MM.1S (cell line): ENCODE results near the gene ARHGAP23.

Source experiments
- CTCF ChIP-seq: fragments of 300-600 bp; sonication (generic); IDR thresholded peaks from 2 replicates; pipeline ENCODE4 v1.5.1; 2016; ENCODE audit warnings: antibody characterized with exemption, low read length, mixed read lengths
- EZH2 ChIP-seq: fragments of 300-600 bp; sonication (generic); optimal IDR thresholded peaks from 2 replicates; pipeline ENCODE3; 2017; ENCODE audit warnings: low read depth, mild to moderate bottlenecking, antibody characterized with exemption, low read length, mixed read lengths

- TF ChIP-seq CTCF (no peak), EZH2 (no peak)
Measured at GRCh38 chr17:38400286-38400685, 28.0 kb upstream of the ARHGAP23 start.
